Measurements from ENCODE around the gene ADTRP.

ADTRP gene, protein sequence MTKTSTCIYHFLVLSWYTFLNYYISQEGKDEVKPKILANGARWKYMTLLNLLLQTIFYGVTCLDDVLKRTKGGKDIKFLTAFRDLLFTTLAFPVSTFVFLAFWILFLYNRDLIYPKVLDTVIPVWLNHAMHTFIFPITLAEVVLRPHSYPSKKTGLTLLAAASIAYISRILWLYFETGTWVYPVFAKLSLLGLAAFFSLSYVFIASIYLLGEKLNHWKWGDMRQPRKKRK

DNA sequence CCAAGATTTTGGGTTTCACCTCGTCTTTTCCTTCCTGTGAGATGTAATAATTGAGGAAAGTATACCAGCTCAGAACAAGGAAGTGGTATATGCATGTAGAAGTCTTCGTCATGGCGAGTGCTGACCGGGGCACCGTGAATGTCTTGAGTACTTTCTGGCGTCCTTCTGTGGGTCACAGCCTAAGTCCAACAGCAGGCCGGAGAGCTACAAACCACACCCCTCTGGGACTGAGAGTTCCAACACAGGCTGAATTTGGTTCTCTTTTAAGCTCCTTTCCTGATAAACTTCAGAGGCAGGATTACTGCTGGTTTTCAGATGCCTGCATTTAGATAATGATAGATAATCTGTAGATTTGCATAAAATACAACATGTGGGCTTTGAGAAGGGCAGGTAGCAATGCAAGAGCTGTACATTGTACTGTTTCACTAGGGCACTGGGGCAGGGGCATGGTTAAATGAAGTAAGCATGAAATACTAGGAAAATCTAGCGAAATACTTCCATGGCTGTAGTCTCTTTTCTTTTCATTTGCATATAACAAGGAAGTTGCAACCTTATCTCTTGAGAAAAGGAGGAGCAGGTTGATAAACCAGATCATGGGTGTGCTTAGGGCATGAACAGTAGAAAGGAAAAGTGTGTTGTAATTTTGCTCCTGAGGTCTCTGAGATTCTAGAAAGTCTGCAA lies at the start of gene ADTRP:
ADTRP (minus strand) TSS at position 156 of the 681 bp plus-strand sequence; CDS start at position 112, 44 bp downstream.
- no peak for DNase-seq

GRCh38 chr6:11826779-11827178 lies 48.2 kb upstream of the ADTRP start:
- DNase-seq, result no peak

- no peak for DNase-seq
These were observed 46.4 kb upstream of the ADTRP start for GRCh38 chr6:11824986-11825385.

DNA sequence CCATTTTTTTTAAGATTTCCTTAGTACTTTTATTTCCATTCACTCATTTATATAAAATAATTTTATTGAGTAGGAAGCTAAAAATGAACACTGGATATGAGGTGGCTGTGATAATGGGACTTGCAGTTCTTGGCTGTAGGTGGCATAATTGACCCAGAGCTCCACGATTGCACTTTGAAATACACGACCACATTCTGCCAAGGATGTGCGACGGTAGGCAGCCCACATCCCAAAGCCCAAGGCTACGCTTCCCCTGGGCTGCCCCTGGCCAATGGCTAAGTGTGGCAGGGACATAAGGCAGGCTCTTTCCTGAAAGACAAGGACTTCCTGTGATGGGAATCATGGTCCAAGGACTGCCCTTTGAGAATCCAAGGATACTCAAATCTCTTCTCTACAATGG lies 43.7 kb upstream of the ADTRP start:
- DNase-seq, result no peak

DNA sequence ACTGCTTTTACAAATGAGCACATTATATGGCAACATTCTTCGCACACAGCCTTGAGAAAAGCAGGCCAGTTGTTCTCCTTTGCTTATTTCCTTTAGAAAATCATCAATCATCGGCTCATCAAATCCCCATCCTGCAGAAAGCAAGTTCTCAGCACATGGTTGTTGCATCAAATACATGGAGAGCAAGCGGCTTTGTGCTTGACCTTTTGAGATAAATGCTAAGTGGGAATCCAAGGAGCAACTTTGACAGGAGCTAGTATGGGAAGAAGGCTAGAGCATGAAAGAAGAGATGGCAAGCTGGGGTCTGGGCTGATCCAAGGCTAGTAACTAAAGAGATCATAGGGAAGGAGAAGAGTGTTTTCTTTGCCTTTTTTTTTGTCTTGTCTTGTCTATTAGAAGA lies 43.2 kb upstream of the ADTRP start:
- no peak for DNase-seq

DNA sequence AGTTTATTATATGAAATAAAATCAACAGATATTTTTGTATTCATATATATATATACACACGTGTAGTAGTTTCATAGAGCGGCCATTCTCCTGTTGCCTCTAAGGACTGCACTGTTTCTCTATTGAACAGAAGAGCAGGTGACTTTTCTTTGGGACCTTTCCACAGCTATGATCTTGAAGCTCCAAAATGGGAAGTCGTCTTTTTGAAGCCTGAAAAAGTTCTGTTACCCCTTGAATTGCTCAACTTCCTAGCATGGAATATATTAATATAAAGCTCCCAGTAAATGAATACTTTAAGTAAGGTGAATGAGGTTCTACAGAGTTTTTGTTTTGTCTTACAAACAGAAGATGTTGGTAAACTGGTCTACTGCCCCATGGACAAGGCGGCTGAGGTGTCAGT lies 42.2 kb upstream of the ADTRP start:
- DNase-seq, result no peak

DNA sequence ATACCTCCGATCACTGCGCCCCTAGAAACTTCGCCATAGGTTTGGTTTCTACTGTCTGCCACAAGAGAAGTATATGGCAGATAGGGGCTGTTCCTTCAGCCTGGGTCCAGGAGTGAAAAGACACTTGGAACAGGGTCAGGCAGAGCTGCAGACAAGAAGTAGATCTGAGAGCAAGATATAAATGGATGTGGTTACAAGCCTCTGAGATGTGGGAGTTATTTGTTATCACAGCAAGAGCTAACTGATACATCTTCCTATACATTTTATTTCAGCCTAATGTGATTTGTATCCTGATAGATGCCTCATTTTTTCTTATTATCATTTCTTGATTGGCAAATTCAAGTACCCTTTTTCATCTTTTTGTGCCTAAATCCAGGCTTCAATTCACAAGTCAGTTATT lies 40.9 kb upstream of the ADTRP start:
- no peak for DNase-seq

- DNase-seq, result no peak
These were observed 36.6 kb upstream of the ADTRP start for GRCh38 chr6:11815231-11815630.

GRCh38 chr6:11814819-11815218 lies 36.2 kb upstream of the ADTRP start:
- no peak for DNase-seq

- DNase-seq, result no peak
These were observed 35.5 kb upstream of the ADTRP start for GRCh38 chr6:11814106-11814505.

- no peak for DNase-seq
These were observed 35.0 kb upstream of the ADTRP start for GRCh38 chr6:11813606-11814005.

DNA sequence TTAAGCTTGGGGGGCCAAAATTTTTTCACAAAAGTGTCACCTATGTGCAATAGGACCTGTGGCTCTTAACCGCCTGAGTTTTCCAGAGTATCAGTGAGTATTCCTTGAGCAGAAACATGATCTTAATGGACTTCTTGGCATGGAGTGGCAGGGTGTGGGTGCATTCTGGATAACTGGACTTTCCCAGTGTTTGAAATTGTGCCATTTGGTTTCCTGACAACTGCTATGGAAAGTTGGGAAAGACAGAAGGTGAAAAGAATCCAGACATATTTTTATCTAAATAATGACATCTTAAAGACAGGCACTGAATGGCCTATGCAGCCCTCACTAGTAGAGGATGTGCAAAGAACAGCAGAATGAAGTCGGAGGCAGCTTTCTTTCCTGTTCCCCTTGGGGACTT lies 34.3 kb upstream of the ADTRP start:
- no peak for DNase-seq

- DNase-seq, result no peak
These were observed 33.8 kb upstream of the ADTRP start for GRCh38 chr6:11812439-11812838.

DNA sequence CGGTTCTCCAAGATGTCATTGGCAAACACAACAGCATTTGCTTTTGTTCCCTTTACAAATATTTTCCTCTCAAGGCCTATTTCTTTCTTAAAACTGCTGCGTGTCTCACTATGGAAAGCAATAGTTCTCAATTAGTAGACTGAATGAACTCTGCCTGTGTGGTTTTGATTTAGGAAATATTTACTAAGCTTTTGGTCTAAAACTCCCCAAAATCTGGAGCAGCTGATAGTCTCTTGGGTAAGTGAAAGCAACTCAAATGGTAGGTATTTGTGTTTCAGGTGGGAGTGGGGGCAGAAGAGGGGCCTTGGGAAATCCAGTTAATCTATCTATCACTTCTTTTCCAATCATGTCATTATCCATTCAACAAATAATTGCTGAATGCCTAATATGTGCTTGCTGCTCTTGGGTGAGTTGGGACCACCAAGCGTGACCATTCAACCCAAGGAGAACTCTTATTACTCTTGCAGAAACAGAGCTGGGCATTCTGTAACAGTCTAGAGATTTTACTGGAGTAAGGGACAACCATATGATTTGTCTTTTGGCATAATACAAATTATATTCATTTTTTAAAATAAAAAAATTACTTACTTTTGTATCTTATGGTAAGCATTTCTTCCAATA lies 33.2 kb upstream of the ADTRP start:
- no peak for DNase-seq

- no peak for DNase-seq
These were observed 32.4 kb upstream of the ADTRP start for GRCh38 chr6:11810854-11811643.

DNA sequence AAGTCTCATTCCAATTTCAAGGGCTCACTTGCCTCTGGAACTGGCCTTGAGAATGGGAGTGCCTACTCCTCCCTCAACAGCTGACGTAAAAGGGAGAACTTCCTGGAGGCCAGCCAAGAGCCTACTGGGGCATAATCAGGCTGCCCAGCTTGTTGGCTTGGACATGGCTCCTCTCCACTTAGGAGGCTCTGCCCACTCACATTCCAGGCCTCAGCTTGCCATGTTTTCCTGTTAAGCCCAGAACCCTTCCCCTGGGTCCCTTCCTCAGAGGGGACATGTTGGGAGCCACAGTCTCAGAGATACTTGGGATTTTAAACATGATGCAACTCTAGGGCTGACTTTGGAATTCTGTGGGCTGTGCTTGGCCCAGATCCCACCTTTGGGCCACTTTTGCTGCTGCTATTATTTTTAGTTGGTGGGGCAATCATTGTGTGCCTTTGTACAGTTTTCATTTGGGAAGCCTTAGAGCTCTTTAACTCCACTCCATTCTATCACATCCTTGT lies 31.5 kb upstream of the ADTRP start:
- no peak for DNase-seq

- DNase-seq, result no peak
These were observed 29.5 kb upstream of the ADTRP start for GRCh38 chr6:11808054-11808453.

GRCh38 chr6:11806561-11807317 lies 28.1 kb upstream of the ADTRP start:
- DNase-seq, result no peak

- no peak for DNase-seq
These were observed 26.9 kb upstream of the ADTRP start for GRCh38 chr6:11805259-11806053.

- no peak for DNase-seq
These were observed 26.1 kb upstream of the ADTRP start for GRCh38 chr6:11804701-11805100.

DNA sequence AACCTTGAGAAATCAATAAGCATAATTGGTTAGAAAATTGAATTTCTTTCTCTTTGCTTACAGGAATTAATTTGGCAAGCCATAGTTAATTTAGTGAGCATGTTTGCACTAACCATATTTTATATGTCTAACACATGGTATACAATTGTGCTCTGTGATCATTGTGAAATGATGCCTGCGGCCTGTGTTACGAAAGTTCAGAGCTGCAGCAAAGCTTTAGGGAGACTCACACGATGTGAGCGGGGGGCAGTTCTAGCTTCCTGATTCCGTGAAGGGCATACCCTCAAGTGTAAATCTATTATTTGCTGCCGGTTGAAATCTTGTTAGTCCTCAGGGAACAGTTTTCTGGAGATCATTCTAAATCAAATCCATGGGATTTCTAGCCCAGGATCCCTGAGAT lies 25.5 kb upstream of the ADTRP start:
- no peak for DNase-seq

GRCh38 chr6:11803591-11803971 lies 25.0 kb upstream of the ADTRP start:
- no peak for DNase-seq
